Measurements from ENCODE around the gene ERF. TPM values are rescaled to one million over a fixed set of nuclear protein-coding genes. Genes with fewer than 3 reads are reported as not detected.

ERF gene
- total and polyA plus RNA-seq, 2 experiments from 2014 or later = 24.4 to 47.1 TPM

- 77% methylated on average over 9 of the region's 9 CpGs for WGBS (ENCODE audit: low lambda C conversion rate, missing lambda C conversion rate)
- H3K27ac ChIP-seq = peak overlapping the region; percentile 2
- H3K79me2 ChIP-seq = peaks cover 16% of the 10 kb centered on the region
- H3K36me3 ChIP-seq (replicated peaks; ENCODE audit: insufficient read depth, low read depth) = no peaks in the 10 kb centered on the region
- no peaks in the 10 kb centered on the region for H3K9me2 ChIP-seq (replicated peaks; ENCODE audit: insufficient read depth)
- no peaks in the 10 kb centered on the region for H3K9me3 ChIP-seq (ENCODE audit: low read depth)
- H3K4me2 ChIP-seq = no peak overlapping the region
- H3K4me1 ChIP-seq (ENCODE audit: insufficient read depth) = no peaks in the 10 kb centered on the region
- no peak for DNase-seq (ENCODE audit: low spot score)
- H3K4me3 ChIP-seq = no peak overlapping the region
- no peaks in the 10 kb centered on the region for H3K27me3 ChIP-seq
- TF ChIP-seq CTCF (IDR thresholded peaks at IDR 0.05; ENCODE audit: poor library complexity) (no peak), EZH2phosphoT487 (IDR thresholded peaks at IDR 0.05; ENCODE audit: low read depth, severe bottlenecking, unreplicated experiment) (no peak), EZH2 (IDR thresholded peaks at IDR 0.05; ENCODE audit: borderline replicate concordance) (no peak)
- H4K20me1 ChIP-seq (ENCODE audit: insufficient read depth, poor library complexity, severe bottlenecking) = peaks cover 27% of the 10 kb centered on the region
- H2AFZ ChIP-seq = no peak overlapping the region
Measured at GRCh38 chr19:42291435-42291810, 36.5 kb upstream of the ERF start.

GRCh38 chr19:42290523-42291434, 35.9 kb upstream of the ERF start:
- H3K9me2 ChIP-seq (replicated peaks; ENCODE audit: insufficient read depth) = no peaks in the 10 kb centered on the region
- peaks cover 22% of the 10 kb centered on the region for H3K79me2 ChIP-seq
- 90% methylated on average over 21 of the region's 31 CpGs for WGBS (ENCODE audit: low lambda C conversion rate, missing lambda C conversion rate)
- peaks cover 5% of the 10 kb centered on the region for H3K4me1 ChIP-seq (ENCODE audit: insufficient read depth)
- TF ChIP-seq EZH2phosphoT487 (IDR thresholded peaks at IDR 0.05; ENCODE audit: low read depth, severe bottlenecking, unreplicated experiment) (no peak), EZH2 (IDR thresholded peaks at IDR 0.05; ENCODE audit: borderline replicate concordance) (no peak), CTCF (IDR thresholded peaks at IDR 0.05; ENCODE audit: poor library complexity) (peak; percentile 41)
- H2AFZ ChIP-seq = no peak overlapping the region
- H3K27me3 ChIP-seq = no peaks in the 10 kb centered on the region
- no peaks in the 10 kb centered on the region for H3K36me3 ChIP-seq (replicated peaks; ENCODE audit: insufficient read depth, low read depth)
- H3K9me3 ChIP-seq (ENCODE audit: low read depth) = no peaks in the 10 kb centered on the region
- peaks cover 34% of the 10 kb centered on the region for H4K20me1 ChIP-seq (ENCODE audit: insufficient read depth, poor library complexity, severe bottlenecking)
- H3K4me2 ChIP-seq = no peak overlapping the region
- no peak overlapping the region for H3K4me3 ChIP-seq
- H3K27ac ChIP-seq = no peak overlapping the region
- no peak for DNase-seq (ENCODE audit: low spot score)

DNA sequence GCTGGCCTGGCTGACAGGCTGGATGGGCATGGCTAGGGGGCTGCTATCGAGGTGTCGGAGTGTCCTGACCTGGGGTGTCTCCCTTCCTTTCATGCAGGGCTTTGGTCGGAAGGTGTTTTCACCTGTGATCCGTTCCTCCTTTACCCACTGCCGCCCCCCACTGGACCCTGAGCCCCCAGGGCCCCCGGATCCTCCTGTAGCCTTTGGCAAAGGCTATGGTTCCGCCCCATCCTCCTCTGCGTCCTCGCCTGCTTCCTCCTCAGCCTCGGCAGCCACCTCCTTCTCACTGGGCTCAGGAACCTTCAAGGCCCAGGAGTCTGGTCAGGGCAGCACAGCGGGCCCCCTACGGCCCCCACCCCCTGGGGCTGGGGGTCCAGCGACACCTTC, 35.2 kb upstream of the ERF start:
- Histone ChIP-seq H4K20me1 (ENCODE audit: insufficient read depth, poor library complexity, severe bottlenecking) (peaks cover 40% of the 10 kb centered on the region), H3K9me3 (ENCODE audit: low read depth) (no peaks in the 10 kb centered on the region), H3K27me3 (no peaks in the 10 kb centered on the region), H3K4me1 (ENCODE audit: insufficient read depth) (peaks cover 12% of the 10 kb centered on the region), H3K27ac (no peak overlapping the region), H3K79me2 (peaks cover 29% of the 10 kb centered on the region), H3K4me2 (no peak overlapping the region), H3K4me3 (no peak overlapping the region), H3K36me3 (replicated peaks; ENCODE audit: insufficient read depth, low read depth) (no peaks in the 10 kb centered on the region), H2AFZ (no peak overlapping the region), H3K9me2 (replicated peaks; ENCODE audit: insufficient read depth) (no peaks in the 10 kb centered on the region)
- TF ChIP-seq EZH2phosphoT487 (IDR thresholded peaks at IDR 0.05; ENCODE audit: low read depth, severe bottlenecking, unreplicated experiment) (no peak), EZH2 (IDR thresholded peaks at IDR 0.05; ENCODE audit: borderline replicate concordance) (no peak), CTCF (IDR thresholded peaks at IDR 0.05; ENCODE audit: poor library complexity) (no peak)
- no peak for DNase-seq (ENCODE audit: low spot score)
- WGBS (ENCODE audit: low lambda C conversion rate, missing lambda C conversion rate) = 91% methylated on average over 4 of the region's 13 CpGs
